ENCODE measurements around the gene KLHL26. TPM values are rescaled to one million over a fixed set of nuclear protein-coding genes. Genes with fewer than 3 reads are reported as not detected.

Gene KLHL26
- total RNA-seq, 2 donors from 2014 or later = 7.3 to 14.7 TPM

DNA sequence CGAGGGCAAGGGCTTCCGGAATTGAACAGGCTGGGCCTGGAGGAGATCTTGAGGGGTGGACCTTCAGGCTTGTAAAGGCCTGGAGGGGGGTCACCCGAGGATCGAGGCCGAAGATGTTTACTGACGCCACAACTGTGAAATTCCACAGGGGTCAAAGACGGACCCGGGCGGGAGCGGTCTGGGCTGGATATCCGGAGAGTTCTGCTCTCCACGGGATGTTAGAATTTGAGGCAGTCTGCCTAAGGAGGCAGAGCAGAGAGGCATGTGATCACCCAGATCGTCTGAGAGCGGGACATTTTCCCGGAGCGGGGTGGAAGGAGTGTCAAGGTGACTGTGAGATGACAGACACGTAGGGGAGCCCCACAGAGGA, 13.2 kb downstream of the KLHL26 start:
- peak overlapping the region in 1 of 2 donors; percentile 51 for H3K9ac ChIP-seq (ENCODE audit: low read depth in 2 of 2, low read length in 2 of 2)
- peak; percentile 39 for DNase-seq
- no peaks in the 10 kb centered on the region for H3K36me3 ChIP-seq
- no peaks in the 10 kb centered on the region for H3K27me3 ChIP-seq
- no peaks in the 10 kb centered on the region for H3K4me1 ChIP-seq
- H3K9me3 ChIP-seq = no peaks in the 10 kb centered on the region
- no peak overlapping the region for H3K4me3 ChIP-seq
- TF ChIP-seq, protein P1, sequence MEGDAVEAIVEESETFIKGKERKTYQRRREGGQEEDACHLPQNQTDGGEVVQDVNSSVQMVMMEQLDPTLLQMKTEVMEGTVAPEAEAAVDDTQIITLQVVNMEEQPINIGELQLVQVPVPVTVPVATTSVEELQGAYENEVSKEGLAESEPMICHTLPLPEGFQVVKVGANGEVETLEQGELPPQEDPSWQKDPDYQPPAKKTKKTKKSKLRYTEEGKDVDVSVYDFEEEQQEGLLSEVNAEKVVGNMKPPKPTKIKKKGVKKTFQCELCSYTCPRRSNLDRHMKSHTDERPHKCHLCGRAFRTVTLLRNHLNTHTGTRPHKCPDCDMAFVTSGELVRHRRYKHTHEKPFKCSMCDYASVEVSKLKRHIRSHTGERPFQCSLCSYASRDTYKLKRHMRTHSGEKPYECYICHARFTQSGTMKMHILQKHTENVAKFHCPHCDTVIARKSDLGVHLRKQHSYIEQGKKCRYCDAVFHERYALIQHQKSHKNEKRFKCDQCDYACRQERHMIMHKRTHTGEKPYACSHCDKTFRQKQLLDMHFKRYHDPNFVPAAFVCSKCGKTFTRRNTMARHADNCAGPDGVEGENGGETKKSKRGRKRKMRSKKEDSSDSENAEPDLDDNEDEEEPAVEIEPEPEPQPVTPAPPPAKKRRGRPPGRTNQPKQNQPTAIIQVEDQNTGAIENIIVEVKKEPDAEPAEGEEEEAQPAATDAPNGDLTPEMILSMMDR (IDR thresholded peaks at IDR 0.05) = no peak
- intact Hi-C loops (cut with DNase I) = no loop called here
- H3K27ac ChIP-seq = peak overlapping the region; percentile 63

DNA sequence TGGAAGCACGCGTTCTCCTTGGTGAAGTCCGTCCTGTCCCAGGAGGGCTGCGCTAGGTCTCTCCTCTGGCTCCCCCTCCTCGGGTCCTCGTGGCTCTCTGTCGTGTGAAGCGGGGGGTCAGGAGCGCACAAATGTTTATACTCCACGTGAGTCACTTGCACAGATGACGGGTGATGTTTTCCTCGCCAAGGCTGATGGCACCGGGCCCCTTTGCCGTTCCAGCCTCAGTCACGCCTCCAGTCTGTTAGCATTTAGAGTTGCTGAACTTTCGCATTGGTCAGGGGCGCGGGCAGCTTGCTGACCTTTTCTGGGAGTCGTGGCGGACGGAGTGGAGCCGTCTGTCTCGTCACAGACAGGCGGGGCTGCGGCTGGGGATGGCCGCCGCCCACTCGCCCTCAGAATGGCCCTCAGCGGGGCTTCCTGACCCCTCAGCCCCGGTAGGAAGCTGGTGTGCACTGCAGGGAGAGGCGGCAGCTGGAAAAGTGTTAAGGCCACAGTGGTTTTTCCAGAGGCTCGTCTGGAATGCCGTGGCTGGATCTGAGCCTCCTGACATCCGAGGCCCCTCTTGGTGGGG, 13.7 kb downstream of the KLHL26 start:
- Histone ChIP-seq H3K27ac (peak overlapping the region; percentile 63), H3K9me3 (no peaks in the 10 kb centered on the region), H3K4me3 (no peak overlapping the region), H3K36me3 (no peaks in the 10 kb centered on the region), H3K9ac (ENCODE audit: low read depth in 2 of 2, low read length in 2 of 2) (peak overlapping the region; percentile 35 to 51), H3K27me3 (no peaks in the 10 kb centered on the region), H3K4me1 (no peaks in the 10 kb centered on the region)
- intact Hi-C loops (cut with DNase I) = no loop called here
- TF ChIP-seq, protein P1 (IDR thresholded peaks at IDR 0.05) = no peak
- peak; percentile 40 for DNase-seq

DNA sequence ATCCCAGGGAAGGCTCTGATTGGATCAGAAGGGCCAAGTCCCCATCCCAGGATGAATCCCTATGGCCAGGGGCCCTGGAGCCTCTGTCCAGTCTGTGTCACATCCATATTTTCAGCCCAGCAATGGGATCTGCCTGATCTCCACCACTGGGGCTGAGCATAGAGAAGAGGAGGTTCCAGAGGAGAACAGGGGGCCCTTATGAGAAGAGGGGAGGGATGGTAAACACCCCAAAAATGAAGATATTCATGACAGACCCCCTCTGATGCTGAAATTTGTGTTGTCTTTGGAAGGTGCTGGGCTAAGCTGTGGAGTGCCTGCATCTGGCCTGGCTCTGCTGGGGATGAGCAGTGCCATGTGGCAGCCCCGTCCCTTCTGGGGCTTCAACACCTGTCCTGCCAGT, 14.5 kb downstream of the KLHL26 start:
- H3K36me3 ChIP-seq = no peaks in the 10 kb centered on the region
- H3K27me3 ChIP-seq = no peaks in the 10 kb centered on the region
- no peaks in the 10 kb centered on the region for H3K4me1 ChIP-seq
- H3K9ac ChIP-seq (ENCODE audit: low read depth in 2 of 2, low read length in 2 of 2) = peak overlapping the region in 1 of 2 donors; percentile 24
- H3K27ac ChIP-seq = peak overlapping the region; percentile 63
- intact Hi-C loops (cut with DNase I) = no loop called here
- no peaks in the 10 kb centered on the region for H3K9me3 ChIP-seq
- H3K4me3 ChIP-seq = no peak overlapping the region
- TF ChIP-seq, protein P1 (IDR thresholded peaks at IDR 0.05) = no peak
- no peak for DNase-seq

DNA sequence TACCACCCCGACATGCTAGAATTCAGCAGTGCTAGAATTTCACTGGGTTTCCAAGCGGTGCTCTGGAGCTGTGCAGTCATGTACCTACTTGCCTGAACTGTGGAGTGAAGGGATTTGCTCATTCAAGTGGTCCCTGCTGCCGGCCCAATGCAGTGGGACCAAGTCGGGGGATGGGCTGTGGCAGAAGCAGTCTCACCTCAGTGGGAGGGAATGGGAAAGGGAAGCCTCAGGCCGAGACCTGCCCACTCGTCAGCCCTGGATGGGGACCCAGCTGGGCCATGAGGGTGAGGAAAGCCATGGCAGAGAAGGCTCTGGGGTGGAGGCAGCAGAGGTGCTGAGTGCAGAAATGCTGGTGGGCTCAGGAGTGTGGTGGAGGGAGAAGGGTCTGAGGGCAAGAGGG, 14.9 kb downstream of the KLHL26 start:
- Histone ChIP-seq H3K36me3 (no peaks in the 10 kb centered on the region), H3K4me3 (no peak overlapping the region), H3K9me3 (no peaks in the 10 kb centered on the region), H3K27ac (no peak overlapping the region), H3K27me3 (no peaks in the 10 kb centered on the region), H3K4me1 (no peaks in the 10 kb centered on the region), H3K9ac (ENCODE audit: low read depth in 2 of 2, low read length in 2 of 2) (no peak overlapping the region)
- intact Hi-C loops (cut with DNase I) = no loop called here
- TF ChIP-seq, protein P1 (IDR thresholded peaks at IDR 0.05) = no peak
- no peak for DNase-seq

DNA sequence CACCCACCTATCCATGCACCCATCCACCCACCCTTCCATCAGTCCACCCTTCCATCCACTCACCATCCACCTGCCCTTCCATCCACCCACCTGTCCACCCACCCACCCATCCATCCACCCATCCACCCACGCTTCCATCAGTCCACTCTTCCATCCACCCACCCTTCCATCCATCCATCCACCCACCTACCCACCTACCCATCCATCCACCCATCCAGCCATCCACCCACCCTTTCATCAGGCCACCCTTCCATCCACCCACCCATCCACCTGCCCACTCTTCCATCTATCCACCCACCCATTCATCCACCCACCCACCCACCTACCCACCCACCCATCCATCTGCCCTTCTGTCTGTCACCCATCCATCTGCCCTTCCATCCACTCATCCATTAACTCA, 17.0 kb downstream of the KLHL26 start:
- Histone ChIP-seq H3K27ac (no peak overlapping the region), H3K9me3 (no peaks in the 10 kb centered on the region), H3K4me3 (no peak overlapping the region), H3K36me3 (no peaks in the 10 kb centered on the region), H3K9ac (ENCODE audit: low read depth in 2 of 2, low read length in 2 of 2) (no peak overlapping the region), H3K4me1 (no peaks in the 10 kb centered on the region), H3K27me3 (no peaks in the 10 kb centered on the region)
- no peak for DNase-seq
- TF ChIP-seq, protein P1 (IDR thresholded peaks at IDR 0.05) = no peak
- intact Hi-C loops (cut with DNase I) = no loop called here

All from colonic mucosa (tissue), 4 donors.